Astrocyte of the cerebellum (primary cell): ENCODE data around the gene PLA2G12A.
"Not testable (repeated sequence)": the region's sequence is repeated elsewhere in the genome, so short reads cannot be mapped to it uniquely, and the experiment has no call there.

Experiments
- DNase-seq: peaks from one replicate; pipeline ENCODE4 v3.0.0-alpha.2; 2011; ENCODE audit warnings: low read depth
- H3K4me3 ChIP-seq: 2 replicates; pipeline ENCODE4 v1.5.1; 2011; ENCODE audit warnings: mild to moderate bottlenecking, low read depth, low read length, moderate library complexity
- in situ Hi-C: cut with HindIII; loops from 2 replicates; pipeline ENCODE4 v1.10.0; 2017; ENCODE audit warnings: low sequenced_read_pairs
- TF ChIP-seq, protein P1 (sequence below): IDR thresholded peaks from 2 replicates; pipeline ENCODE4 v1.5.1; 2012; ENCODE audit warnings: low read length, low read depth, moderate library complexity, mild to moderate bottlenecking; ENCODE audit errors: missing control alignments

PLA2G12A gene

DNA sequence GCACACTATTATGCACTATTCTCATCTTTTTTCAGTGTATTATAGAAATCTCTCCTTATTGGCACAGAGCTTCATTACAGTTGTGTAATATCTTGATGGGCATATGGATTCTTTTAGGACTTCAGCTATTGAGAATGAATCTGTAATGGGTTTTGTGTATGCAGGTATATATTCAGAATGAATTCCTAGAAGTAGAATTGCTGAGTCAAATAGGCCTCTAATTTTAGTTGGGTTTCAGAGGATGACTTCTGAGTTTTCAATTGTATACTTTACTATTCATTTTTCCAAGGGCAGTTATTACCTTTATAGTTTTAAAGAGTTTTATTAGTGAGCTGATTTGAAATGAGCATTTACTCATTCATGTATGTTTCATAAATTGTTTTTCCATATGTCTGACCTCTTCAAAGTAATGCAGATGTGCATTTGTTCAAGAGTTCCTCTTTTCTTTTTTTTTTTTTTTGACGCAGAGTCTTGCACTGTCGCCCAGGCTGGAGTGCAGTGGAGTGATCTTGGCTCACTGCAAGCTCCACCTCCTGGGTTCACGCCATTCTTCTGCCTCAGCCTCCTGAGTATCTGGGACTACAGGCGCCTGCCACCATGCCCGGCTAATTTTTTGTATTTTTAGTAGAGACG is 46.1 kb downstream of the PLA2G12A start:
- in situ Hi-C loops, result no loop called here
- TF ChIP-seq, protein P1, sequence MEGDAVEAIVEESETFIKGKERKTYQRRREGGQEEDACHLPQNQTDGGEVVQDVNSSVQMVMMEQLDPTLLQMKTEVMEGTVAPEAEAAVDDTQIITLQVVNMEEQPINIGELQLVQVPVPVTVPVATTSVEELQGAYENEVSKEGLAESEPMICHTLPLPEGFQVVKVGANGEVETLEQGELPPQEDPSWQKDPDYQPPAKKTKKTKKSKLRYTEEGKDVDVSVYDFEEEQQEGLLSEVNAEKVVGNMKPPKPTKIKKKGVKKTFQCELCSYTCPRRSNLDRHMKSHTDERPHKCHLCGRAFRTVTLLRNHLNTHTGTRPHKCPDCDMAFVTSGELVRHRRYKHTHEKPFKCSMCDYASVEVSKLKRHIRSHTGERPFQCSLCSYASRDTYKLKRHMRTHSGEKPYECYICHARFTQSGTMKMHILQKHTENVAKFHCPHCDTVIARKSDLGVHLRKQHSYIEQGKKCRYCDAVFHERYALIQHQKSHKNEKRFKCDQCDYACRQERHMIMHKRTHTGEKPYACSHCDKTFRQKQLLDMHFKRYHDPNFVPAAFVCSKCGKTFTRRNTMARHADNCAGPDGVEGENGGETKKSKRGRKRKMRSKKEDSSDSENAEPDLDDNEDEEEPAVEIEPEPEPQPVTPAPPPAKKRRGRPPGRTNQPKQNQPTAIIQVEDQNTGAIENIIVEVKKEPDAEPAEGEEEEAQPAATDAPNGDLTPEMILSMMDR, result no peak
- no peak overlapping the region for H3K4me3 ChIP-seq
- DNase-seq, result no peak

DNA sequence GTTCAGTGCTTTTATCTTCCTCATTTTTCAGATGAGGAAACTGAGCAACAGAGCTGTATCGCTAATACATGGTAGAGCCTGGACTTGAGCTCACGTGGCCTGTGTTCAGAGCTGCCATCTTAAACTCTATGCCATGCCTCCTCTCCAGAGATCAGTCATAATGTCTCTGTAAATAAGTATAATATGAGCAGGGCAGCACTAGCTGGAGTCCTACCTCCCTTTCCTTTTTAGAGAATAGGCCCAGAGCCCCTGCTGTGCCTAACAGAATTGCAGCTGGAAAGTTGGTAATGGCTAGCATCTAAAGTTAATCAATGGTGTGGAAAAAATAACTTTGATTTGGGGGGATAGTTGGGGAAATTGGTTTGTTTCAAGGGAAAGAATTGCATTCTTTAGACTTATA is 47.0 kb downstream of the PLA2G12A start:
- H3K4me3 ChIP-seq, result no peak overlapping the region
- DNase-seq, result no peak
- in situ Hi-C loops, result no loop called here
- TF ChIP-seq, protein P1, result no peak

DNA sequence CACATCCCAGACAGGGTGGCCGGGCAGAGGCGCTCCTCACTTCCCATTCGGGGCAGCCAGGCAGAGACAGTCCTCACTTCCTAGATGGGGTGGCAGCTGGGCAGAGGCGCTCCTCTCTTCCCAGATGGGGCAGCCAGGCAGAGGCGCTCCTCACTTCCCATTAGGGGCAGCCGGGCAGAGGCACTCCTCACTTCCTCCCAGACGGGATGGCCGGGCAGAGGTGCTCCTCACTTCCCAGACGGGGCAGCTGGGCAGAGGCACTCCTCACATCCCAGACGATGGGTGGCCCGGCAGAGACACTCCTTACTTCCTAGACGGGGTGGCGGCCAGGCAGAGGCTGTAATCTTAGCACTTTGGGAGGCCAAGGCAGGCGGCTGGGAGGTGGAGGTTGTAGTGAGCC is 50.9 kb downstream of the PLA2G12A start:
- DNase-seq, in situ Hi-C loops, H3K4me3 ChIP-seq: not testable (repeated sequence)

DNA sequence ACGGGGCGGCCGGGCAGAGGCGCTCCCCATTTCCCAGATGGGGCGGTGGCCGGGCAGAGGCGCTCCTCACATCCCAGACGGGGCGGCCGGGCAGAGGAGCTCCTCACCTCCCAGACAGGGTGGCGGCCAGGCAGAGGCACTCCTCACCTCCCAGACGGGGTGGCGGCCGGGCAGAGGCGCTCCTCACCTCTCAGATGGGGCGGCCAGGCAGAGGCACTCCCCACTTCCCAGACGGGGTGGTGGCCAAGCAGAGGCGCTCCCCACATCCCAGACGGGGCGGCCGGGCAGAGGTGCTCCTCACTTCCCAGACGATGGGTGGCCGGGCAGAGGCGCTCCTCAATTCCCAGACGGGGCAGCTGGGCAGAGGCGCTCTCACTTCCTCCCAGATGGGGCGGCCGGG is 51.4 kb downstream of the PLA2G12A start:
- H3K4me3 ChIP-seq, in situ Hi-C loops, DNase-seq: not testable (repeated sequence)

DNA sequence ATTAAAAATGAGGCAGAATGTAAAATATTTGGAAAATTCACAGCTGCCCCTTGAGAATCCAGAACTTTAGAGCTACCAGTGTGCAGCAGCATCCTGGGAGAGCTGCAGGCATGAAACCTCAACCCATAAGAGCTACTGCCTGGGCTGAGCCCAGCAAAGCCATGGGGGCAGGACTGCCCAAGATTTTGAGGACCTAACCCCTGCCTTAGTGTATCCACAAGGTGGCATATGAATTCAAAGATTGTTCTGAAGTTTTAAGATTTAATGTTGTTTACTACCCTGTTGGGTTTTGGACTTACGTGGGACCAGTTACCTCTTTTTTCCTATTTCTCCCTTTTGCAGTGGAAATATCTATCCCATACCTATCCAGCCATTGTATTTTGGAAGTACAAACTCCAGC is 53.0 kb downstream of the PLA2G12A start:
- DNase-seq, result no peak
- TF ChIP-seq, protein P1, result peak; percentile 6
- in situ Hi-C loops, result no loop called here
- H3K4me3 ChIP-seq, result no peak overlapping the region

DNA sequence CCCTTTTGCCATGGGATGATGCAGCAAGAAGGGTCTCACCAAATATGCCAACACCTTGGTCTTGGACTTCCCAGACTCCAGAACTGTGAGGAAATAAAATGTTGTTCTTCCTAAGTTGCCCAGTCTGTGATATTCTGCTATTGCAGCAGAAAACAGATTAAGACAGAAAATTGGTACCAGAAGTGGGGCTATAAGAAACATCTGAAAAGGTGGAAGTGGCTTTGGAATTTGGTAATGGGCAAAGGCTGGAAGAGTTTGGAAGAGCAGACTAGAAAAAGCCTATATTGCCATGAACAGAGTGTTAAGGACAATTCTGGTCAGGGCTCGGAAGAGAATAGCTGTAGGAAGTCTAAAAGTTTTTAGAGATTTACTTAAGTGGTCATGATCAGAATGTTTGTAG is 54.0 kb downstream of the PLA2G12A start:
- H3K4me3 ChIP-seq, result no peak overlapping the region
- DNase-seq, result no peak
- TF ChIP-seq, protein P1, result no peak
- in situ Hi-C loops, result no loop called here

DNA sequence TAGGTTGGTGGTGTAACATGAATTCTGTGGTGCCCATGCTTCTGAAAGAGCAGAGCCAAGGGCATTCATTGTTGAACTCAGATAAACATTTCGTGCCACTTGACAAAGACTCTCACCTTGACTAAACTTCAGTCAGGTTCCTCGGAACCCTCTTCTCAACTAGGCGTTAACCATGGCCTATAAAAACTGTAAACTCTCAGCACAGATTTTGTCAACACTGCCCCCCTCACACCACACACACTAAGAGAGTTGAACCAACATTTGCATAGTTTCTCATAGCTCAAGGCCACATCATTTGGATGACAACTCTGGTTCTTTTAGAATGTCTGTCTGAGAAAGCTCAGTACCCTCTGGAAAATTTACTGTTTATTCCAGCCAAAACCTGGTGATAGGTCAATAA is 54.7 kb downstream of the PLA2G12A start:
- TF ChIP-seq, protein P1, result no peak
- no peak for DNase-seq
- no peak overlapping the region for H3K4me3 ChIP-seq
- in situ Hi-C loops, result no loop called here

DNA sequence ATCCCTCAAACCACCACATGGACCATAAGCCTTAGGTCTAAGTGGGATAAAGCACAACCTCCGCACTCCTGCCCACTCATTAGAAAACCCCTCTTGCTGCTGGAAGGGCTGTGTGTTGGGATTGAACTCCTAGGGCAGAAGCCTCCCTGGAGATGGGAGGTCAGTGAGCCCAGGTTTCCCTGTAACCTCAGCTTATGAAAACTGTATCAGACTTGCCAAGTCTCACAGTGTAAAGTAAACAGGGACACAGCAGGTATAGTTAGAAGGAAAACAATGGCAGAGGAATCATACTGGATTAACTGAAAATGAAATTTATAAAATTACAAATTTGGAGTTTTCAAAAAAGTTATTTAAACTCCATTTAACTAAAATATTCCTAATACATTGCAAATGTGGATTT is 56.6 kb downstream of the PLA2G12A start:
- in situ Hi-C loops, result no loop called here
- H3K4me3 ChIP-seq, result no peak overlapping the region
- TF ChIP-seq, protein P1, result no peak
- no peak for DNase-seq
